GM23248 (cell line): Measurements from ENCODE around the gene SMC5. TPM values are rescaled to one million over a fixed set of nuclear protein-coding genes. Genes with fewer than 3 reads are reported as not detected.

Experiments used
- DNase-seq: peaks from one replicate; pipeline ENCODE4 v3.0.0-alpha.2; 2015
- H2AFZ ChIP-seq: fragments of 200-600 bp; sonication (generic); 2 replicates; pipeline ENCODE4 v1.6.1; 2016; ENCODE audit warnings: antibody characterized with exemption
- H3F3A ChIP-seq: fragments of 200-600 bp; sonication (generic); 2 replicates; pipeline ENCODE4 v1.6.1; 2016; ENCODE audit warnings: mild to moderate bottlenecking, antibody characterized with exemption, mixed run types; ENCODE audit not compliant: insufficient read depth
- H3K27ac ChIP-seq: fragments of 200-600 bp; sonication (generic); 2 replicates; pipeline ENCODE4 v1.5.1; 2016; ENCODE audit warnings: mild to moderate bottlenecking
- H3K27me3 ChIP-seq: fragments of 200-600 bp; sonication (generic); replicated peaks from 2 replicates; pipeline ENCODE4 v1.6.1; 2016; ENCODE audit warnings: mild to moderate bottlenecking; ENCODE audit not compliant: insufficient read depth
- H3K36me3 ChIP-seq: fragments of 200-600 bp; sonication (generic); 2 replicates; pipeline ENCODE4 v1.6.1; 2016; ENCODE audit warnings: low read depth, mild to moderate bottlenecking
- H3K4me1 ChIP-seq: fragments of 200-600 bp; sonication (generic); 2 replicates; pipeline ENCODE4 v1.6.1; 2016; ENCODE audit warnings: mild to moderate bottlenecking; ENCODE audit not compliant: insufficient read depth
- H3K4me2 ChIP-seq: fragments of 200-600 bp; sonication (generic); one replicate; pipeline ENCODE4 v1.6.1; 2016; ENCODE audit warnings: mild to moderate bottlenecking; ENCODE audit not compliant: unreplicated experiment
- H3K4me3 ChIP-seq: fragments of 200-600 bp; sonication (generic); 2 replicates; pipeline ENCODE4 v1.5.1; 2016; ENCODE audit warnings: mild to moderate bottlenecking
- H3K79me2 ChIP-seq: fragments of 200-600 bp; sonication (generic); 2 replicates; pipeline ENCODE4 v1.6.1; 2016; ENCODE audit warnings: mild to moderate bottlenecking; ENCODE audit not compliant: insufficient read depth
- H3K9ac ChIP-seq: fragments of 200-600 bp; sonication (generic); 2 replicates; pipeline ENCODE4 v1.6.1; 2016; ENCODE audit warnings: mild to moderate bottlenecking
- H3K9me2 ChIP-seq: fragments of 200-600 bp; sonication (generic); 2 replicates; pipeline ENCODE4 v1.6.1; 2016; ENCODE audit warnings: mixed run types, mild to moderate bottlenecking, moderate library complexity; ENCODE audit not compliant: insufficient read depth
- H3K9me3 ChIP-seq: fragments of 200-600 bp; sonication (generic); one replicate; pipeline ENCODE4 v1.6.1; 2017; ENCODE audit warnings: low read depth
- H4K20me1 ChIP-seq: fragments of 200-600 bp; sonication (generic); 2 replicates; pipeline ENCODE4 v1.6.0; 2016; ENCODE audit not compliant: insufficient read depth
- EZH2 ChIP-seq: fragments of 200-600 bp; sonication (generic); IDR thresholded peaks from 2 replicates; pipeline ENCODE4 v1.6.1; 2018; ENCODE audit warnings: antibody characterized with exemption, mild to moderate bottlenecking; ENCODE audit not compliant: insufficient read depth, poor library complexity, severe bottlenecking
- EZH2phosphoT487 ChIP-seq: fragments of 200-600 bp; sonication (generic); IDR thresholded peaks from 2 replicates; pipeline ENCODE4 v1.6.1; 2018; ENCODE audit warnings: antibody characterized with exemption, moderate library complexity, mild to moderate bottlenecking, low read depth; ENCODE audit not compliant: insufficient read depth
- WGBS, 2 experiments: methylation state at CpG; one replicate each; pipeline ENCODE4 v1.1.6; 2015 to 2017; ENCODE audit warnings: low lambda C conversion rate in 2 of 2, low coverage in 1 of 2; ENCODE audit errors: missing lambda C conversion rate in 2 of 2; 5-methylcytosine and 5-hydroxymethylcytosine counted together
- in situ Hi-C: fragments of 300-500 bp; cut with MboI; formaldehyde crosslinking; loops from 2 replicates; pipeline ENCODE4 v1.15.0; 2020
- polyA plus RNA-seq: library from polyadenylated mRNA; unstranded; fragments of >200 nt; fragmentation: Nextera tagmentation; extraction: Ambion mirVana; gene quantifications from 2 replicates; pipeline ENCODE4 v1.2.1, GENCODE V29; 2016
- total RNA-seq: library from RNA; depleted of rRNA; stranded (reverse); fragments of >200 nt; shearing (Covaris generic); gene quantifications from 2 replicates; pipeline ENCODE4 v1.2.3, GENCODE V29; 2014

Gene SMC5
- total and polyA plus RNA-seq, 2 experiments from 2014 or later, result 14.9 to 16.4 TPM

- in situ Hi-C loops, result no loop called here
- TF ChIP-seq EZH2phosphoT487, result no peak
- no peak for TF ChIP-seq EZH2
- Histone ChIP-seq H3K79me2 (no peaks in the 10 kb centered on the region), H3K4me3 (no peak overlapping the region), H3K4me2 (no peak overlapping the region), H3F3A (peaks cover 10% of the 10 kb centered on the region; the same call in 1 of the 2 replicates), H3K9ac (no peak overlapping the region), H3K27ac (no peak overlapping the region), H3K27me3 (no peaks in the 10 kb centered on the region), H4K20me1 (no peaks in the 10 kb centered on the region), H3K9me3 (no peaks in the 10 kb centered on the region), H3K9me2 (no peaks in the 10 kb centered on the region), H3K36me3 (no peaks in the 10 kb centered on the region), H2AFZ (no peak overlapping the region), H3K4me1 (no peaks in the 10 kb centered on the region)
- peak; percentile 58 for DNase-seq
- 19 to 20% methylated on average over 6 of the region's 6 CpGs for whole genome bisulfite sequencing, 2 experiments
Measured at GRCh38 chr9:70367305-70367930, 108.6 kb downstream of the SMC5 start.

- Histone ChIP-seq H3K9me2 (no peaks in the 10 kb centered on the region), H2AFZ (0 out of 2 replicates have a peak overlapping the region, but pooled peaks have one; percentile 7), H3F3A (no peaks in the 10 kb centered on the region), H3K9me3 (no peaks in the 10 kb centered on the region), H3K9ac (no peak overlapping the region), H3K4me1 (no peaks in the 10 kb centered on the region), H3K4me2 (no peak overlapping the region), H4K20me1 (no peaks in the 10 kb centered on the region), H3K79me2 (no peaks in the 10 kb centered on the region), H3K36me3 (no peaks in the 10 kb centered on the region), H3K4me3 (no peak overlapping the region), H3K27me3 (no peaks in the 10 kb centered on the region), H3K27ac (no peak overlapping the region)
- WGBS, 2 experiments, result 91 to 92% methylated on average over 17 of the region's 17 CpGs
- no peak for DNase-seq
- in situ Hi-C loops, result no loop called here
- TF ChIP-seq EZH2phosphoT487 (no peak), EZH2 (no peak)
Measured at GRCh38 chr9:70374962-70375618, 116.3 kb downstream of the SMC5 start.

- Histone ChIP-seq H3K4me3 (no peak overlapping the region), H3K79me2 (peaks cover 33% of the 10 kb centered on the region), H3F3A (no peaks in the 10 kb centered on the region), H3K36me3 (peaks cover 27% of the 10 kb centered on the region), H3K27ac (no peak overlapping the region), H3K27me3 (no peaks in the 10 kb centered on the region), H3K9me2 (no peaks in the 10 kb centered on the region), H3K4me2 (no peak overlapping the region), H3K4me1 (no peaks in the 10 kb centered on the region), H4K20me1 (no peaks in the 10 kb centered on the region), H3K9me3 (no peaks in the 10 kb centered on the region), H2AFZ (no peak overlapping the region), H3K9ac (no peak overlapping the region)
- no peak for DNase-seq
- WGBS, 2 experiments, result 92 to 95% methylated on average over 6 of the region's 6 CpGs
- in situ Hi-C loops, result no loop called here
- TF ChIP-seq EZH2phosphoT487, result no peak
- TF ChIP-seq EZH2, result no peak
Measured at GRCh38 chr9:70382046-70382708, 123.4 kb downstream of the SMC5 start.

DNA sequence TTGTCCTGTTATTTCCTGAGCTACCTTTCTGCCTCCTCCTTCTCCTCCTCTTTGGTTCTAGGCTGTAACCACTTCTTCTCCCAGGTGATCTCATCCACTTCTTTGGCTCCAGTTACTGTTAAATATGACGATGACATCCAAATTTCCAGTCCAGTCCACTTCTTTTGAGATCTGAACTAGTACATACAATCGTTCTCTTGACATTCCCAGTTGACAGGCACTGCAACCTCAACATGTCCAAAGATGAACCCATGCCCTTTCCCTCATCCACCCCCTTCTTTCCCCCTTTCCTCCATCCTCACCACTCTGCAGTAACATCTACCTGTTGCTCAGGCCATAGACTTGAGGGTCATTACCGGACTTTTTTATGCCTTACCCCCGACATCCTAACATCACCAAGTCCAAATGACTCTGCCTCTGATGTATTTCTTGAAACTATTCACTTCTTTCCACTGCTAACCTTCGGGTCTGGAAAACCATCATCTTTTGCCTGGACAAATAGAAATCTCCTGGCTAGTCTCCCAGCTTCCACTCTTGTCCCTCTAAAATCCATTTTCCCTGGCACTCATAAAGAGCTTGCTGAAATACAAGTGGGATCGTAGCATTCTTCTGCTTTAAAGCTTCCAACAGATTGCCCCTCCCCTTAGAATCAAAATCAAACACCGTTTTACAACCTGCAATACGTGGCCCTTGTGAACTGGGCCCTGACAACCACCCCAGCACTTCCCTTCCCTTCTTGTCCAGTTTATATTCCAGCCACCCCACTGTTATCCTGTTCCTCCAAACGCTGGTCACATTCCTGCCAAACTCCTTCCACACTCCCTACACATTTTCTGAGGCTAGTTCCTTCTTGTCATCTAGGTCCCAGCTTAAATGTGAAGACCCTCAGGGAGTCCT, 124.2 kb downstream of the SMC5 start:
- in situ Hi-C loops, result no loop called here
- Histone ChIP-seq H3K9me2 (no peaks in the 10 kb centered on the region), H3K4me3 (no peak overlapping the region), H3K4me2 (no peak overlapping the region), H3K9me3 (no peaks in the 10 kb centered on the region), H4K20me1 (no peaks in the 10 kb centered on the region), H2AFZ (no peak overlapping the region), H3K27ac (no peak overlapping the region), H3K79me2 (peaks cover 39% of the 10 kb centered on the region), H3K36me3 (peaks cover 27% of the 10 kb centered on the region), H3F3A (no peaks in the 10 kb centered on the region), H3K27me3 (no peaks in the 10 kb centered on the region), H3K9ac (no peak overlapping the region), H3K4me1 (no peaks in the 10 kb centered on the region)
- TF ChIP-seq EZH2phosphoT487 (no peak), EZH2 (no peak)
- 80 to 82% methylated on average over 9 of the region's 9 CpGs for WGBS, 2 experiments
- no peak for DNase-seq
